H7 (cell line): ENCODE data around the gene WWC2. TPM values are rescaled to one million over a fixed set of nuclear protein-coding genes. Genes with fewer than 3 reads are reported as not detected.
"Not testable (repeated sequence)": the region's sequence is repeated elsewhere in the genome, so short reads cannot be mapped to it uniquely, and the experiment has no call there.

Experiments used
- DNase-seq: peaks from one replicate; pipeline ENCODE4 v3.0.0; 2012
- H3K27me3 ChIP-seq: 2 replicates; pipeline ENCODE4 v1.6.0; 2011; ENCODE audit warnings: mild to moderate bottlenecking, low read length; ENCODE audit not compliant: control insufficient read depth, insufficient read depth
- H3K36me3 ChIP-seq: replicated peaks from 2 replicates; pipeline ENCODE4 v1.5.1; 2011; ENCODE audit warnings: low read length; ENCODE audit not compliant: control insufficient read depth, insufficient read depth
- H3K4me3 ChIP-seq: 2 replicates; pipeline ENCODE4 v1.5.1; 2011; ENCODE audit warnings: low read depth, mild to moderate bottlenecking, control low read depth, low read length, moderate library complexity; ENCODE audit not compliant: insufficient read depth
- total RNA-seq: library from RNA; depleted of rRNA; stranded (reverse); fragments of >200 nt; shearing (Covaris generic); gene quantifications from 2 replicates; pipeline ENCODE4 v1.2.3, GENCODE V29; 2014

WWC2 gene
- total RNA-seq, 1 experiment from 2014 or later: 28.7 TPM

DNA sequence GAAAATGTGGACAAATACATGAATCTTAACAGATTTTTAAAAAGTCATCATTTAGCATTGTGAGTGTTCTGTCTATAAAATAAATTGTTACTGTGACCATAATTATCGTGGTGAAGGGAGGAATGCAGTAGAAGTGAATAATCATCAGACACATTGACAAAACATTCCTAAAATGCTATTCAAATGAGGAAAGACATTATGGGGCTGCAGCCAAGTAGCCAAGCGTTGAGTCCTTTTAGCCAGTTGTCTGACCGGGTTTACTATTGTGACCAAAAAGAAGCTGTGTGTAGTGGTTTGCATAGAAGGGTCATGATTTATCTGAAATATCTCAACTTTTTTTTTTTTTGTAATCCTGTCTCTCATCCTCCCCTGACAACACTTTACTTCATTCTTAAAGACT is 19.5 kb downstream of the WWC2 start:
- Histone ChIP-seq H3K36me3 (no peaks in the 10 kb centered on the region), H3K27me3 (no peaks in the 10 kb centered on the region), H3K4me3 (no peak overlapping the region)
- no peak for DNase-seq

DNA sequence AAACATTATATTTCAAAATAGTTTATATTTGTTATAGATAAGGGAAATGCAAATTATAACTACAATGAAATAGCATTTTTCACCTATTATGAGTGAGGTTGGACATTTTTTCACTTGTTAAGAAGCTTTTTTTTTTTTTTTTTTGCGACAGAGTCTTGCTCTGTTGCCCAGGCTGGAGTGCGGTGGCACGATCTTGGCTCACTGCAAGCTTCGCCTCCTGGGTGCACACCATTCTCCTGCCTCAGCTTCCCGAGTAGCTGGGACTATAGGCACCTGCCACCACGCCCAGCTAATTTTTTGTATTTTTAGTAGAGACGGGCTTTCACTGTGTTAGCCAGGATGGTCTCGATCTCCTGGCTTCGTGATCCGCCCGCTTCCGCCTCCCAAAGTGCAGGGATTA is 22.6 kb downstream of the WWC2 start:
- not testable (repeated sequence) for H3K27me3 ChIP-seq, DNase-seq, H3K36me3 ChIP-seq, H3K4me3 ChIP-seq

DNA sequence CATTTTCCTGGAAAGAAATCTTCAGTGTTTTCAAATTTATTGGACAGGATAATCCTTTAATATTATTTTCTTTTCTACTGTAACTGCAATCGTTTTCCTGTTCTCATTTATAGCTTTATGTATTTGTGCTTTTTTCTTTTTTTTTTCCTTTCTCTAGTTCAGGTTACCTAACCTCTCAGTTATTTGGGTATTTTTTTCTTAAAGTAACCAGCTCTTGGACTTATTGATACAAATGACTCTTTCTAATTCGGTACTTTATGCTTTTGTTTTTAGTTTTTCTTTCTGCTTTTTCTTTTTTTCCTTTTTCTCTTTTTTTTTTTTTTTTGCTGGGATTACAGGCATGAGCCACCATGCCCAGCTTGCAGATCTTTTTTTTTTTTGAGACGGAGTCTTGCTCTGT is 25.2 kb downstream of the WWC2 start:
- H3K36me3 ChIP-seq: no peaks in the 10 kb centered on the region
- DNase-seq: no peak
- no peak overlapping the region for H3K4me3 ChIP-seq
- no peaks in the 10 kb centered on the region for H3K27me3 ChIP-seq

DNA sequence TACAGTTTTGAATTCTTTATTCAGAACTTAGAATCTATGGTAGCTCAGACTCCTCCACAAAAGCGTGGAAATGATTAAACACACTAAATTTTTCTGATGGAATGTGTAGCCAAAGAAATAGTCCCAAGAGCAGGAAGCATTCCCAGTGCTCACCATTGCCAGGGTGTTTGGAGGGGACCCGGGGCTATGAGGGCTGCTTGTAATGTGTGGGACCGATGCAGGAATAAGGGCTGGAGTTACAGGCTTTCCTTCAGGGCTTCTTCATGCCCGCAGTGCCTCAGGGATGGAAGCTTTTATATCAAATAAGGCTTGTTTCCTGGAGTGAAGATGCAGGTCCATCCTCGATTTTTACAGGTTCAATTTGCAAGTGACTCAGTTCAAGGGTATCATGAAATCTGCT is 25.8 kb downstream of the WWC2 start:
- H3K27me3 ChIP-seq: no peaks in the 10 kb centered on the region
- H3K36me3 ChIP-seq: no peaks in the 10 kb centered on the region
- no peak for DNase-seq
- no peak overlapping the region for H3K4me3 ChIP-seq

DNA sequence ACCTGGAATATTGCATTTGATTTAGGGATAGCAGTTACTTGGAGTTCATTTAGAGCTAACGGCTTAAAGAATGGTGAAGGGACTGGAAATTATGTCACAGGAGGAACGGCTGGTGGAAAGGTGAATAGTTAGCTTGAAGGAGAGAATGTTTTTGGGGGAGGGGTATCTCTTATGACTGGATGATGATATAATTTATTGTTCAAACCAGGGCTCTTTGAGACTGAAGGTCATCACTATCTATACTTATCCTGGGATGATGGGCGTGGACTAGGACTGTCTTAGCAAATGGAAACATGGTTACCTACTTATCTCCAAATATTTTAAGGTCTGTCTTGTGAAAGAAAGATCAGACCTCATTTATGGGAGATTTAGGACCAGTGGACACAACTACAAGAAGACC is 30.1 kb downstream of the WWC2 start:
- H3K4me3 ChIP-seq: no peak overlapping the region
- DNase-seq: no peak
- no peaks in the 10 kb centered on the region; the same call in 1 of the 2 replicates for H3K36me3 ChIP-seq
- no peaks in the 10 kb centered on the region for H3K27me3 ChIP-seq

DNA sequence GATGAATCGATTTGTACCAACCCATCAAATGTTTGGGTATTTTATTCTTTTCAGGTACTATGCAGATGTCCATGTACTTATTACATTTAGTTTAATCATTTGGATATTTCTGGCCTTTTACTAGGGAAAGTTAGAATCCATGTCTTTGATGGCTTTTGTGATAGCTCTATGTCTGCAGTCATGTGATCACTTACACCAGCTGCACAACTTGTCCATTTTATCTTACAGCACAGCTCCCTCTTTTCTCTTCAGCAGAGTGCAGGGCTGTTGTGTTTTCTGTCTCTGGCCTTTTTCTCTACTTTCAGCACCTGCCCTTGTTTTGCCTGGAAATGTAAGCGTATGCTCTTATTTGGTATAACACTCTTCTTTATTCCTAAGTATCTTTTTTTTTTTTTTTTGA is 30.6 kb downstream of the WWC2 start:
- Histone ChIP-seq H3K36me3 (no peaks in the 10 kb centered on the region; the same call in 1 of the 2 replicates), H3K27me3 (no peaks in the 10 kb centered on the region), H3K4me3 (no peak overlapping the region)
- no peak for DNase-seq

DNA sequence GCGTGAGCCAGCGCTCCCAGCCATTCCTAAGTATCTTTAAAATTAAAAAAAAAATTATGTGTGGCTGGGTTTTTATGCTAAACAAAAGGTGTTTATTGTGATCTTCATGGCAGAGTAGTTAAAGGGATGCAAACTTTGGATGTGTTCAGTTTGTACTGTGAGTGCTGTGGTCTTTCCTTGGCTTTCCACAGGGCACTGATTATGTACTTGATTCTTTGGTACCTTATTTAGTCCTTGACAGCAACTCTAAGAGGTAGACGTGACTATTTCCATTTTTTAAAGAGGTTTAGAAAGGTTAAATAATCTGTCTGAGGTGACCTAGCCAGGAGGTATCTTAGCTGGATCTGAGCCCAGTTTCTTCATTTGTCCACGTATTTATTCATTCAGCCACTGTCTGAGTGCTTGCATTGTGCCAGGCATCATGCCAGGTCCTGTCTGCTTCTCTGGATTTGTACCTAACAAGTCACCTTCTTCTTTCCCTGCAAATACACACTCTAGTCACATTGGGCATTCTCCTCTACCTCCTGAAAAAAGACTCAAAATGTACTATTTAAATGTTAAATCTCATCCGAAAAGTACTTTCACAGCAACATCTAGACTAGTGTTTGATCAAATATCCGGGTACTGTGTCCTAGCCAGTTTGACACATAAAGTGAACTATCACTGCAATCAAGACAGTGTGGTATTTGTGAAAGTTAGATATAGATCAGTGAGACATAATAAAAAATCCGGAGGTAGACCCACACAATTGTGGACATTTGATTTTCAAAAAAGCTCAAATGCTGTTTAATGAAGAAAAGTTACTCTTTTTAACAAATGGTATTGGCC is 31.5 kb downstream of the WWC2 start:
- DNase-seq: no peak
- H3K27me3 ChIP-seq: no peaks in the 10 kb centered on the region

DNA sequence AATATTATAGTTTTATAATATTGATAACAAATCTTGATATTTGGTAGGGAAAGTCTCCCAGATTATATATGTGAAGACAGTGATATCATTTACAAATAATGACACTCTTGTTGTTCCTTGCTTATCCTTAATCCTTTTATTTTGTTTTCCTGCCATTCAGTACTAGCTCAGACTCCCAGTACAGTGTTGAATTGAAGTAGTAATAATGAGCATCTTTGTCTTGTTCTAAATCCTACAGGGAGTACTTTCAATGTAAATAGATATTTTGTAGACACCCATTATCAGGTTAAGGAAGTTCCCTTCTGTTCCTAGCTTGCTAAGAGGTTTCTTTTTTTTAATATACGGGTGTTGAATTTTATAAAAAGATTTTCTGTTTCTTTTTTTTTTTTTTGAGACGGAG is 33.0 kb downstream of the WWC2 start:
- Histone ChIP-seq H3K4me3 (no peak overlapping the region), H3K36me3 (no peaks in the 10 kb centered on the region; the same call in 1 of the 2 replicates), H3K27me3 (no peaks in the 10 kb centered on the region)
- DNase-seq: no peak

More for the DNA sequence above, 31.5 kb downstream of the WWC2 start:
- H3K36me3 ChIP-seq: no peaks in the 10 kb centered on the region; the same call in 1 of the 2 replicates
- no peak overlapping the region for H3K4me3 ChIP-seq

DNA sequence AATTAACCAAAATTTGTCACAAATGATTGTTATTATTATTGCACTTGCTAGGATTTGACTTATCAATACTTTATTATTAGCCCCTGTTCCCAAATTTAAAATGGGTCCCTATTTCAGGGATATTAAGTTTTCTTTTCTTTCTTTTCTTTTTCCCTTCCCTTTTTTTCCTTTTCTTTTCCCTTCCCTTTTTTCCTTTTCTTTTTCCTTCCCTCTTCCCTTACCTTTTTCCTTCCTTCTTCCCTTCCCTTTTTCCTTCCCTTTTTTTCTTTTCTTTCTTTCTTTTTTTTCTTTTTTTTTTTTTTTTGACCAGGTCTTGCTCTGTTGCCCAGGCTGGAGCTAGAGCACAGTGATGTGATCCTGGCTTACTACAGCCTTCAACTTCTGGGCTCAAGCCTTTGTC is 33.8 kb downstream of the WWC2 start:
- Histone ChIP-seq H3K27me3 (no peaks in the 10 kb centered on the region), H3K36me3 (no peaks in the 10 kb centered on the region; the same call in 1 of the 2 replicates), H3K4me3 (no peak overlapping the region)
- DNase-seq: no peak

DNA sequence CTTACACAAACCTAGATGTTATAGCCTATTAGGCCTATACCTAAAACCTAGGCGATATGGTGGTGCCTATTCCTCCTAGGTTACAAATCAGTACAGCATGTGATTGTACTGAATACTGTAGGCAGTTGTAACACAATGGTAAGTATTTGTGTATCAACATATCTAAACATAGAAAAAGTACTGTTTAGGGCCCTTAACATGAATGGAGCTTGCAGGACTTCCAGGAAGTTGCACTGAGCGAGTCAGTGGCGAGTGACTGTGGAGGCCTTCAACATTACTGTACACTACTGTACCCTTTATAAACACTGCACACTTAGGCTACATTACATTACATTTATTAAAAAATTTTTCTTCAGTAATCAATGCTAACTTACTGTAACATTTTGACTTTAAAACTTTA is 37.8 kb downstream of the WWC2 start:
- no peak for DNase-seq
- no peaks in the 10 kb centered on the region for H3K27me3 ChIP-seq
- H3K4me3 ChIP-seq: no peak overlapping the region
- no peaks in the 10 kb centered on the region for H3K36me3 ChIP-seq

DNA sequence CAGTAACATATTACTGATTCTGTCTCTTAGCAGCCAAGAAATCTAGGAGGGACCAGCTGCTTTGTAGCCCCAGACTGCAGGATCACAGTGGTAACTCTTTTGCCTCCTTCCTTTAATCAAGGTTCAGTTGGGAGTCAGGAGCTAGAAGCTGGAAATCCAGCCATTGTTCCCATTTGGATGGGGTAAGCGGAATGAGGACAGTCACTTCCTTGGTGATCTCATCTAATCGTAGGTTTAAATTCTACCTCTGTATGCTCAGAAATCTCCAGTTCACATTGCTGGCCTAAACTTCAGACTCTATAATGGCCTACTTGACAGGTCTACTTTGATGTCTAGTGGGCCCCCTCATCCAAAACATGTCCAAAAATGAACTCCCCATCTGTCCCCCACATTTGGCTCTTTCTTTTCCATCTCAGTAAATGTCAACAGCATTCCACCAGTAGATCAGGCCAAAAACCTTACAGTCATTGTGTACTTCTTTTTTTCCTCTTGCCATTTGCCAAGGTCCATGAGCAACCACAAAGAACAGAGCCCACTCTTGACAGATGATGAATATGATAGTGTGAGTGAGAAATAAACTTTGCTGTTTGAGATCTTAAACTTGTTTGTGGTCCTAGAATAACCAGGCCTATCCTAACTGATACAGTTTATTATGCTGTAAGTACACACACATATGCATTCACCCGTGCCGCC is 40.1 kb downstream of the WWC2 start:
- Histone ChIP-seq H3K36me3 (no peaks in the 10 kb centered on the region), H3K4me3 (no peak overlapping the region), H3K27me3 (no peaks in the 10 kb centered on the region)
- DNase-seq: no peak

DNA sequence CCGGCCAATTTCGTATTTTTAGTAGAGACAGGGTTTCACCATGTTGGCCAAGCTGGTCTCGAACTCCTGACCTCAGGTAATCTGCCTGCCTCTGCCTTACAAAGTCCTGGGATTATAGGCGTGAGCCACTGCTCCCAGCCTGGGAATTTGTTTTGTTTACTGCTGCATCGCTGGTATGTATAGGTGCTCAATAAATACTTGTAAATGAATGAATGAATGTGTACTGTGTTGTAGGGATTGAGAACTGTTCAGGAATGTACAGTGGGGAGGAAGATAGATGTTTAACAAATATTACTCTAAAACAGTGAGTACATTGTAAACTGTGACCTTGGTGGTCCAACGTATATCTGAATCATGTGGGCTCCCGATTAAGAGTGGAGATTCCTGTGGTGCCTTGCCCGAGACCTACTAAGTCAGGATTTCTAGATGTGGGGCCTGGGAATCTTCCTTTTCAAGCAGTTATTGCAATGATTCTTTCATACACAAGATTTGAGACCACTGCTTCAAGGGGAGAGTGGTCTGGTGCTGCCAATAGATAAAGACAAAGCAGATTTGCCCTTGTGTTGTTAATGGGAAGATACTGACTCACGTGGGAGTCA is 41.0 kb downstream of the WWC2 start:
- no peak for DNase-seq
- Histone ChIP-seq H3K27me3 (no peaks in the 10 kb centered on the region), H3K36me3 (no peaks in the 10 kb centered on the region), H3K4me3 (no peak overlapping the region)

DNA sequence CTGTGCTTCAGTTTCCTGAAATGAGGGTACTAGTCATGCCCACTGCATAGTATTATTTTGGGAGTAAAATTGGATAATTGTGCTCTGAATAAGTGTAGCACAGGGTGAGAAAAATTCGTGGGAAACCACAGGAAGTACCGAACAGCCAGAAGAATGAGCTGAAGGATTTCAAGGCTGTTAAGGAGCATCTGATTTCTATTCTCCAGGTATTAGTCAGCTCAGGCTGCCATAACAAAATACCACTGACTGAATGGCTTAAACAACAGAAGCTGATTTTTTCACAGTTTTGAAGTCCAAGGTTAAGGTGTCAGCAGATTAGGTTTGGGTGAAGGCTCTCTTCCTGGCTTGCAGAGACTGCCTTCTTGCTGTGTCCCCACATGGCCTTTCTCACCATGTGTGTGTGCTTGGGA is 41.9 kb downstream of the WWC2 start:
- no peak for DNase-seq
- no peaks in the 10 kb centered on the region for H3K27me3 ChIP-seq
- no peak overlapping the region for H3K4me3 ChIP-seq
- H3K36me3 ChIP-seq: no peaks in the 10 kb centered on the region

DNA sequence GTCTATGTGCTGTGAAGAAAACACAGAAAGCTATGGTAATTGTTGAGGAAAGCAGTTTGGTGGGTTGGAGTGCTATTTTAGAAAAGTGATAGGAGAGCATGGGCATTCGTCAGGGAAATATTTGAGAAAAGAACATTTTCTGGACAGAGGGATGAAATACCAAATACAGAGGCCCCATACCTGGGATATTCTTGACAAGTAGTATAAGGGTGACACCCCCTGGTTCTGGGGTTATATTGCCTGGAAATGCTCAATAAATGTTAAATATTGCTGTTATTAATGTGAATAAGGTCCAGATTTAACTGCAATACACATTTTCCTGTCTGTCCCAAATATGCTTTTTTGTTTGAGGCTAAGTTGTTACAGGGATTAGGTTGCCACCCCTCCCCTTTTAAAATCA is 42.9 kb downstream of the WWC2 start:
- Histone ChIP-seq H3K27me3 (no peaks in the 10 kb centered on the region), H3K36me3 (no peaks in the 10 kb centered on the region), H3K4me3 (no peak overlapping the region)
- no peak for DNase-seq
